ENCODE data around the gene PRELID1.
"Not testable (repeated sequence)": the region's sequence is repeated elsewhere in the genome, so short reads cannot be mapped to it uniquely, and the experiment has no call there.

The PRELID1 gene
- long read RNA-seq, donor 1, transcript PRELID1-201 (5 exons, 1,261 nt) = major isoform, 147 of 212 reads
- long read RNA-seq, donor 1, partial matches to known transcripts = 61 of 212 reads
- long read RNA-seq, donor 1, other reads (novel, unspliced or antisense) = 0 of 212 reads
- long read RNA-seq, donor 2, transcript PRELID1-201 (5 exons, 1,261 nt) = major isoform, 81 of 121 reads
- long read RNA-seq, donor 2, partial matches to known transcripts = 40 of 121 reads
- long read RNA-seq, donor 2, other reads (novel, unspliced or antisense) = 0 of 121 reads
- long read RNA-seq, donor 3, transcript PRELID1-201 (5 exons, 1,261 nt) = major isoform, 56 of 76 reads
- long read RNA-seq, donor 3, partial matches to known transcripts = 18 of 76 reads
- long read RNA-seq, donor 3, other reads (novel, unspliced or antisense) = 0 of 76 reads
- long read RNA-seq, donor 4, transcript PRELID1-201 (5 exons, 1,261 nt) = major isoform, 72 of 106 reads
- long read RNA-seq, donor 4, partial matches to known transcripts = 29 of 106 reads
- long read RNA-seq, donor 4, other reads (novel, unspliced or antisense) = 0 of 106 reads
- long read RNA-seq, donor 5, transcript PRELID1-201 (5 exons, 1,261 nt) = major isoform, 113 of 136 reads
- long read RNA-seq, donor 5, partial matches to known transcripts = 23 of 136 reads
- long read RNA-seq, donor 5, other reads (novel, unspliced or antisense) = 0 of 136 reads
- long read RNA-seq, donor 6, transcript PRELID1-201 (5 exons, 1,261 nt) = major isoform, 98 of 160 reads
- long read RNA-seq, donor 6, partial matches to known transcripts = 56 of 160 reads
- long read RNA-seq, donor 6, other reads (novel, unspliced or antisense) = 0 of 160 reads
- long read RNA-seq, donor 7, transcript PRELID1-201 (5 exons, 1,261 nt) = major isoform, 165 of 213 reads
- long read RNA-seq, donor 7, partial matches to known transcripts = 44 of 213 reads
- long read RNA-seq, donor 7, other reads (novel, unspliced or antisense) = 0 of 213 reads
- long read RNA-seq, donor 8, transcript PRELID1-201 (5 exons, 1,261 nt) = major isoform, 101 of 130 reads
- long read RNA-seq, donor 8, partial matches to known transcripts = 26 of 130 reads
- long read RNA-seq, donor 8, other reads (novel, unspliced or antisense) = 0 of 130 reads

DNA sequence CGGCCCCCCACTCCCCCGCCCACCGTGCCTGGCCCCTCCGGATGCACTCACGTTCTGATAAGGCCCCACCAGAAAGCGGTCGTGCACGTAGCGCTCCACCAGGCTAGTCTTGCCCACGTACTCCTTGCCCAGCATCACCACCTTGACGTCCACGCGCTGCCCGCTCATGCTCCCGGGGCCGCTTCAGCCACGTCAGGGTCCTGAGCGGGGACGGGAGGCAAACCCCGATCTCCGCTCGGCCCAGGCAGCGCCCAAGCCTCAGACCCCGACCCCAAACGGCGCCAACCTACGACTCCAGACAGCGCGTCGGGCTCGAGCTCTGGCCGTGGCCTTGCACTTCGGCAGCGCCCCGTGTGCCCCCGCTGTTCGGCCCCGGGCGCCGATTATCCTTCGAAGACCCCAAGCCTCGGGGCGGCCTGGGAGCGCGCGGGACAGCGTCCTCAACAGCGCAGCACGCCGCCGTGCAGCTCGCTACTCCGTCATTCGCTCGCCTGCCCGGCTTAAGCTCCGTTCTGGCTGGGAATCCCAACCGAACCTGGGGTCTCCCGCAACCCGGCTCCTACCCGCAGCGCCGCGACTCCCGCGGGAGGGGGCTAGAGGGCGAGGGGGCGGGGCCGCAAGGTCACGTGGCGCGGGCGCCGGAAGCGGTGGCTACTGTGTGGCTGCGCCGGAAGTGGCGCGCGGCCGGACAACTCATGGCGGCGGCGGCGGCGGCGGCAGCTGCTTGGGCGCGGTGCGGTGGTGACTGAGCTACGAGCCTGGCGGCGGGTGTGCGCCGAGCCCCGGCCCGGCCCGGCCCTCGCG, at the start of gene PRELID1, which contains the start of gene RAB24:
PRELID1 (plus strand) TSS at position 679 of the 804 bp plus-strand sequence. CDS start 187 bp downstream, outside the sequence.
RAB24 (minus strand) TSS at position 599 of the 804 bp plus-strand sequence; CDS start at position 168, 431 bp downstream.
- DNase-seq = peak; percentile 89

- DNase-seq = no peak
Measured at GRCh38 chr5:177256296-177256695, 47.3 kb upstream of the PRELID1 start.

GRCh38 chr5:177258711-177259110, 44.9 kb upstream of the PRELID1 start:
- not testable (repeated sequence) for DNase-seq

GRCh38 chr5:177260961-177261360, 42.6 kb upstream of the PRELID1 start:
- DNase-seq = no peak

DNA sequence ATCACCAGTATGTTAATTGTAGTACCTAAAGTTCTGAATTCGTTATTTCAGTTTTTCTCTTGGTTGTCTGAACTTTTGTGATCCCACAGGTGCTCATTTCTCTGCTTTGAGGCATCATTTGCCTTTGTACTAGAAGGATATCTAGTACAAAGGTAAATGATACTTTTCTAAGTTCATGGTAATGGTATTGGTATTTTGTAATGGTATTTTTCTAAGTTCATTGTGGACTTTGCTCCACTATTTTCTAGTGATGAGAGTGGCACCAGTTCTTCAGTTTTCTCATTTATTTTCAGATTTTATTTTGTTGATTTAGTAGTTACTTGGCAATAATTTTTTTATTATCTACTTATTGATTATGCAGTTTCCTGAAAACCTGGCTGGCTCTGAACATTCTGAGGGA, 42.1 kb upstream of the PRELID1 start:
- no peak for DNase-seq

DNA sequence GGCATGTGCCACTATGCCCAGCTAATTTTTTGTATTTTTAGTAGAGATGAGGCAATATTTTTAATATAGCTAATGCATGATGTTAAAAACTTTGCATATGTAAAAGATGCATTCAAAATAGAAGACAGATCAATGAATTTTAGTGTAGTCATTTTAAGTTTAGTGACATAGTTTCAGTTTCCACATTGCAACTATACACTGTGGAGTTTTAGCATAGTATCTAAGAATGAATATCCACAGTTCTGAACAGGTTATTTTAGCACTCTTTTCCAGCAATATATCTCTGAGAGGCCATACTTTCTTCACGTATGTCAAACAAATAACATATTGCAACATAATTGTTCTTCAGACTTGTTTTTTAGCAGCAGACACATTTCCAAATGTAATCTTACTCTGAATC, 39.4 kb upstream of the PRELID1 start:
- DNase-seq = no peak

- no peak for DNase-seq
Measured at GRCh38 chr5:177265395-177265794, 38.2 kb upstream of the PRELID1 start.

DNA sequence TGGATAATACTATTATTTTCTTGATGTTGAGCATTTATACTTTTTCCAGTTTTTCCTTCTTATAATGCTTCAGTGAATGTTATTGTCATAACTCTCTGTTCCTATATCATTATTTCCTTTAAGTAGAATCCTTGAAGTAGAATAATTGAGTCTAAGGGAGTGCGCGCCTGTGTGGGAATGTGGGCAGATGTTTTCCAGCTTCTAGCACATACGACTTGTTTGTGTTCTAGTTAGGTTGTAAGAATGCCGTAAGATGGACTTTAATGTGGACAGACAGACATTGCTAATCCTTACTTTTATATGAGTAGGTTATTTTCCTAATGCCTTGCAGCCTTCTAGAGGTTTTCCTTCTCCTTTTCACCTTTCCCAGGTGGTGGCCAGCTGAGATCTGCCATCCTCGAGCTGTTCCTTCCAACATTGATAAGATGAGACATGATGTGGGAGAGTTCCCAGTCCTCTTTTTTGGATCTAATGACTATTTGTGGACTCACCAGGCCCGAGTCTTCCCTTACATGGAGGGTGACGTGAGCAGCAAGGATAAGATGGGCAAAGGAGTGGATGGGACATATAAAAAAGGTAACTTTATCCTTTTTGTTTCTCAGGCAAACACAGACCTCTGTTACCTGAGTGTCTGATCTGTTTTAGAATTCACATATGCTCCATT, 34.2 kb upstream of the PRELID1 start:
- no peak for DNase-seq

DNA sequence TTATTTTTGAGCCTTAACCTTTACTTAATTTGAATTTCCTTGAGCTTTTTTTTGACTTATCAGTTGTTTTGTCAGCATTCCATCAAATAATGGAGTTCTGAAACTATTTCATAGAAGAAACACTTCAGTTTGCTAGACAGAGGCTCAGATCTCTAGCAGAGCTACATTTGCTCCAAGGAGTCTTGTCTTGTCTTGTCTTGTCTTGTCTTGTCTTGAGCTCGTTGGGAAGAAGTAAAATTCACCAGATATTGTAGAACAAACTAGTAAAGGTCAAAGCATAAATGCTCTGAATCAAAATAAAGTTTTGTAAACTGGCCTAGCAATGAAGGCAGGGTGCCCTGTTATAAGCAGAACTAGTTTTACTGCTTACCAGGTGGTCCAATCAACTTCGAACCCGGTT, 33.6 kb upstream of the PRELID1 start:
- no peak for DNase-seq

GRCh38 chr5:177270653-177271052, 32.9 kb upstream of the PRELID1 start:
- DNase-seq = no peak

DNA sequence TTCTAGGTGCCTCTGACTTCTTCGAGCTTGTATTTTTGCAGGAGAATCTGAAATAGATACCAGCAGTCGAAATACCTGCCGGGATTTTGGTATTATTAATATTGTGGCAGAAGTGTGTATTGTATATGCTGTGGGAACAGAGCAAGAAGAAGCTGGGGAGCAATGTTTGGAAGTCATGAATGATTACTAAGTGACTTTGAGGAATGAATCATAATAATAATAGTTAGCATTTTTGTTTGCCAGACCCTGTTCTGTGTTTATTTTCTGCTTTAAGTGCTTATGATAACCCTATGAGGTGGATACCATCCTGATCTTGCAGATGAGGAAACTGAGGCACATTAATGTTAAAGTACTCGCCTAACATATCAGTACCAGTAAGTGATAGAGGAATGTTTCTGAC, 32.5 kb upstream of the PRELID1 start:
- DNase-seq = no peak

DNA sequence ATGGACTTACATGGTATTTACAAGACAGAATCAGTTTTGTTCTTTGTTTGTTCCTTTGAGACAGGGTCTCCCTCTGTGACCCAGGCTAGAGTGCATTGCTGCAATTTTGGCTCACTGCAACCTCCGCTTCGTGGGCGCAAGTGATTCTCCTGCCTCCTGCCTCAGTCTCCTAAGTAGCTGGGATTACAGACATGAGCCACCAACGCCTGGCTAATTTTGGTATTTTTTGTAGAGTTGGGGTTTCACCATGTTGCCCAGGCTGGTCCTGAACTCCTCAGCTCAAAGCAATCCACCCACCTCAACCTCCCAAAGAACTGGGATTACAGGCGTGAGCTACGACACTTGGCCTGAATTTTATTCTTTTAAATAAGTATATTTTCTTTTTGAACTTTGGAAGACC, 27.7 kb upstream of the PRELID1 start:
- DNase-seq = no peak

DNA sequence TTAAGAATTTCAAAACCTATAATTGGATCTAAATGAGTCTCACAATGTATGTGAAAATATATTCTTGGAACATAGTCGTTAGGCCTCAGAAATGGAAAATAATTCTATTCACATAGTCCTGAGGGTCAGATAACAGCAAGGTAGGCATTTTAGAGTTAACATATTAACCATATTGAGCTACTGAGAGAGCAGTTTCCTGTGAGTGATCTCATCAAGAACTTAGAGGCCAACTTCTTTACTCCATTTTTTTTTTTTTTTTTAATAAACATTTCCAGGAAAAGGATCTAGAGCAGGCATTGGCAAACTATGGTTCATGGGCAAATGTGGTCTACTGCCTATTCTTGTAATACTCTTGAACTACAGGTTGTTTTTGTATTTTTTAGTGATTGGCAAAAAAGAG, 26.7 kb upstream of the PRELID1 start:
- no peak for DNase-seq

GRCh38 chr5:177288191-177288590, 15.4 kb upstream of the PRELID1 start:
- DNase-seq = no peak

- no peak for DNase-seq
Measured at GRCh38 chr5:177290816-177291596, 12.6 kb upstream of the PRELID1 start.

DNA sequence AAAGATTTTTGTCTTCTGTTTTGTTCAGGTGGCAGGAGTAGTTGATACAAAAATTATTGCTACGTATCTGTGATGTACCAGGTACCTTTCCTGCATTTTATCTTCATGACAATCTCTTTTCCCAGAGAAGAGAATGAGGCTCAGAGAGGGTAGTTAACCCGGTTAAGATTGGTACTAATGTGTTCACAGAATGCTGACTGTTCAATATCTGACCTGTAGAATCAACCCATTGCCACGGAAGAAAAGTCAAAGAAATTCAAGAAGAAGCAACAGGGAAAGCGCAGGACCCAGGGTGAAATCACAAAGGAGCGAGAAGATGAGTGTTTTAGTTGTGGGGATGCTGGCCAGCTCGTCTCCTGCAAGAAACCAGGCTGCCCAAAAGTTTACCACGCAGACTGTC, 11.9 kb upstream of the PRELID1 start:
- no peak for DNase-seq

DNA sequence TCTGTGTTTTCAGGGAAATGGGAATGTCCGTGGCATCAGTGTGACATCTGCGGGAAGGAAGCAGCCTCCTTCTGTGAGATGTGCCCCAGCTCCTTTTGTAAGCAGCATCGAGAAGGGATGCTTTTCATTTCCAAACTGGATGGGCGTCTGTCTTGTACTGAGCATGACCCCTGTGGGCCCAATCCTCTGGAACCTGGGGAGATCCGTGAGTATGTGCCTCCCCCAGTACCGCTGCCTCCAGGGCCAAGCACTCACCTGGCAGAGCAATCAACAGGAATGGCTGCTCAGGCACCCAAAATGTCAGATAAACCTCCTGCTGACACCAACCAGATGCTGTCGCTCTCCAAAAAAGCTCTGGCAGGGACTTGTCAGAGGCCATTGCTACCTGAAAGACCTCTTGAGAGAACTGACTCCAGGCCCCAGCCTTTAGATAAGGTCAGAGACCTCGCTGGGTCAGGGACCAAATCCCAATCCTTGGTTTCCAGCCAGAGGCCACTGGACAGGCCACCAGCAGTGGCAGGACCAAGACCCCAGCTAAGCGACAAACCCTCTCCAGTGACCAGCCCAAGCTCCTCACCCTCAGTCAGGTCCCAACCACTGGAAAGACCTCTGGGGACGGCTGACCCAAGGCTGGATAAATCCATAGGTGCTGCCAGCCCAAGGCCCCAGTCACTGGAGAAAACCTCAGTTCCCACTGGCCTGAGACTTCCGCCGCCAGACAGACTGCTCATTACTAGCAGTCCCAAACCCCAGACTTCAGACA, 9.6 kb upstream of the PRELID1 start:
- DNase-seq = no peak

- no peak for DNase-seq
Measured at GRCh38 chr5:177294632-177295031, 9.0 kb upstream of the PRELID1 start.

- DNase-seq = no peak
Measured at GRCh38 chr5:177295924-177296323, 7.7 kb upstream of the PRELID1 start.

- no peak for DNase-seq
Measured at GRCh38 chr5:177296581-177296980, 7.0 kb upstream of the PRELID1 start.
